Putamen (tissue), 1 donor: ENCODE results near the gene POLR1B.
A peak's percentile ranks its signal among the peaks of the same experiment; 100 is the strongest.
"Not testable (repeated sequence)": the region's sequence is repeated elsewhere in the genome, so short reads cannot be mapped to it uniquely, and the experiment has no call there.

Experiments
- DNase-seq: peaks from one replicate; pipeline ENCODE4 v3.0.0-alpha.2; 2016; ENCODE audit warnings: low spot score

The POLR1B gene

GRCh38 chr2:112540906-112541305 is 1.4 kb upstream of the POLR1B start:
- DNase-seq = no peak

DNA sequence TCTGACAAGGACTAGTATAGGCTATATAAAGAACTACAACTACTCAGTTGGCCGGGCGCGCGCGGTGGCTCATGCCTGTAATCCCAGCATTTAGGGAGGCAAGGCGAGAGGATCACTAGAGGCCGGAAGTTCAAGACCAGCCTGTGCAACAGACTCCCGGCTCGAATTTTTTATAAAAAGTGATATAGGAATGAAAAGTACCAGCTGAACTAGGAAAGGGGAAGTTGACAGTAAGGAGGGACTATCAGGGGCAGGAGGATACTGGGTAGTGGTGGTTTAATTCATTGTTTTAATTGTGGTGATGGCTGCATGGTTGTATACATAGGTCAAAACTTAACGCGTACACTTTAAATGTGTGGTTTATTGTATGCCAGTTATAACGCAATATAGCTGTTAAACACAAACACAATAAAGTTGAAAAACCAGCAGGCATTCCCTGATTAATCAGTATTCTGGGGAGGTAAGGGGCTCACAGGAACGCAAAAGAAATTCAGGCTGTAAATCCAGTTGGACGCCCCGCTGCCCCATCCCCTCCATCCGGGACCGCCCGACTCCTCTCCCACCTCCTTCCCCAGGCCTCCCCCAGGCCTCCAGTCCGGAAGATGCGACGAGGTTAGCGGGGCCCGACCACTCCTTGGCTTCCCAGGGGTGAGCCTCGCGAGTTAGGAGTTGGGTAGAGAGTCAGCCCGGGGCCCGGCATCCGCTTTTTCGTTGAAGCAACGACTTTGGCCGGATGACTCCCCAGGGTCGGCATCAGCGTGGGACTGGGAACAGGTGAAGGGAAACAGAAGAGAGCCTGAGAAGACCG is 746 bp upstream of the POLR1B start:
- peak; percentile 90 for DNase-seq

GRCh38 chr2:112542984-112543661 is 858 bp downstream of the POLR1B start:
- DNase-seq = peak; percentile 16

DNA sequence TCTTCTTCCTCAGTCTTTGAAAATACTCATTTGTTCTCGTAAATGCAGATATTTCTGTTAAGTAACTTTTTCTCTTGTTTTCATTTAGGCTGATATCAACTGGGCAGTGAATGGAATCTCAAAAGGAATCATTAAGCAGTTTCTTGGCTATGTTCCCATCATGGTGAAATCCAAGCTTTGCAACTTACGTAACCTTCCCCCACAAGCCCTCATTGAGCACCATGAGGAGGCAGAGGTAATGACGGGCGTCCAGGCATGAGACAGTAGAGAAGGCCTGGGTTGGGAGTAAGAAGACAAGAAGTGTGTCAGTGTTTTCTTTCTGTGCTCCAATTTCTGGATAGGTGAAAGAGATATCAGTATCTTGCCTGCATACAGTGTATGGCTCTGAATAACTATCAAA is 5.1 kb downstream of the POLR1B start:
- peak; percentile 47 for DNase-seq

DNA sequence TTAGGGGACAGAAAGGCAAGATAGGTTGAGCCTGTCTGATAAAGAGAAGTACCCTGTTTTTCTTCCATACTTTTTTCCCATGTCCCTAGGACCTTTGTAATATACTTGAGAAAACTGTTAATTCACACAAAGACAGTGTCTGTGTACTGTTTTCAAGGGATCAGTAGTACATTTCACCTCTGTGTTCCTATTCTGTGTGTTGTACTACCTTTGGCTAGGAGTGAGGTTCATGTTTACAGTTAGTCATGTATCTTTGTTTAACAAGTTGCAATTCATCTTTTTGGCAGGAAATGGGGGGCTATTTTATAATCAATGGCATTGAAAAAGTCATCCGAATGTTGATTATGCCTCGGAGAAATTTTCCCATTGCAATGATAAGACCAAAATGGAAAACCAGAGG is 6.7 kb downstream of the POLR1B start:
- DNase-seq = no peak

GRCh38 chr2:112566104-112566503 is 23.8 kb downstream of the POLR1B start:
- DNase-seq = no peak

DNA sequence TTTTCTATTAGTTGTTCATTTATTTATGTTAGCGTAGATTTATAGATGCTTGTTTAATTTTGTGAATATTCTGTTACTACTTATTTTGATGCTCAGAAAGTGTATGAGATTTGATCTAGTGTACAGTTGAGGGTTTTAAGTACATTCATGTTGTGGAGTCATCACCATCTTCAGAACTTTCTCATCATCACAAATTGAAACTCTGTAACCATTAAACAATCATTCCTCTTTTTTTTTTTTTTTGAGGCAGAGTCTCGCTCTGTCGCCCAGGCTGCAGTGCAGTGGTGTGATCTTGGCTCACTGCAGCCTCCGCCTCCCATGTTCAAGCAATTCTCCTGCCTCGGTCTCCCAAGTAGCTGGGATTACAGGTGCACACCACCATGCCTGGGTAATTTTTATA is 24.2 kb downstream of the POLR1B start:
- not testable (repeated sequence) for DNase-seq

DNA sequence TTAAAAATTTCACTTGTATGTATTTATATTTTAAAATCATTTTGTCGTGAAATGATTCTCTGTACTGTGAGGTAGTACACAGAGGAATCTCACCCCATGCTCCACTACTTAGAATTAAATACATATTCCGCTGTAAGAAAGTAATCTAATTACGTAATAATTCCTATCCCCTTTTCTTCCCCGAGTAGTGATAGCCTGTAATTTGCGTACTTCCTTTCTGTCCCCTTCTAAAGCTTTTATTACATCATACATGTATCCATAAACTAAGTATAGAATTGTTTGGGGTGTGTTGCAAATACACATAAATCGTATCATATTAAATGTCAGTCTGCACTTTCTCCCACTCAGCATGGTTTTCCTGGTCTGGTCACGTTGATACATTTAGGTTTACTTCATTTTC is 29.7 kb downstream of the POLR1B start:
- DNase-seq = no peak

GRCh38 chr2:112577756-112578155 is 35.5 kb downstream of the POLR1B start:
- DNase-seq = no peak

- DNase-seq = no peak
These were observed 37.0 kb downstream of the POLR1B start for GRCh38 chr2:112579241-112579640.

GRCh38 chr2:112580084-112580483 is 37.8 kb downstream of the POLR1B start:
- no peak for DNase-seq

DNA sequence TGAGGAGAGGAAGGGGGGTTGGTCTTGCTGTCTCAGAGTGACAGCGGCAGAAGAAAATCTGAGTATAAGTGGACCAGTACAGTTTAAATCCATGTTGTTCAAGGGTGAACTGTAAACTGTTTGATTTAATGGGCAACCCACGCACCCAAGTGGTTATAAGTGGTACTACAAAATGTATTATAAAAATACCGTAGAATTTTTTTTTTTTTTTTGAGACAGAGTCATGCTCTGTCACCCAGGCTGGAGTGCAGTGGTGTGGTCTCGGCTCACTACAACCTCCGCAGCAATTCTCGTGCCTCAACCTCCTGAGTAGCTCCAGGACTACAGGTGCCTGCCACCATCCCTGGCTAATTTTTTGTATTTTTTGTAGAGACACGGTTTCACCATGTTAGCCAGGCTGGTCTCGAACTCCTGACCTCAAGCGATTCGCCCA is 40.1 kb downstream of the POLR1B start:
- DNase-seq = peak; percentile 42

DNA sequence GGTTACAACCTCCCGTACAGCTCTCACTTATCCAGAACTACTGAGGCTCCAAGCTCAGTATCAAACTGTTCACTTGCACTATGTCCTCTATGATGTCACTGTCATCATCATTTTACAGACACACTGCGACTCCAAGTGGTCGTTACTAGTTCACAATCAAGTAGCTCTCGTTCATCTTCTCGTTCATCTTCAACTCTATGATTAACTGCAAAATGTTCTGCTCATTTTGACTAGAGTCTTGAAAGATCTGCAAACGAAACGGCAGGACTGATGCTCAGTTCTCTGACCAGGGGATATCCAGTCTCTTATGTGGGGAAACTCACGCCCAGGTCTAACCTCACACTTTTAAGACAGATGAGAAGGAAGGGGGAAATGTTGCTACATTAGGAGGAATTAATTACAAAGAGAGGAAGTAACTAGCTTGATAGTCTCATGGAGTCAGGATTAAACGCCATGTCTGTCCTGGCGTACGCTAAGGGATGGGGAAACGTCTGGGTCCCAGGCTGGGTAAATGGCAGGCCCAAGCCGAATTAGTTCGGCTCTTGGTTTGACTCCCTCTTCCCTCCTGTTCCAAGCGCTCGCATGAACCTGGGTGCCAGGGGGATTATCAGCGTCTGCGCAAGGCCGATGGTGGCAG is 41.4 kb downstream of the POLR1B start:
- DNase-seq = peak; percentile 34

- peak; percentile 98 for DNase-seq
These were observed 42.0 kb downstream of the POLR1B start, which contains the start of gene CHCHD5 for GRCh38 chr2:112584134-112584890. Gene CHCHD5 (plus strand): TSS chr2:112584609. CDS start chr2:112584648, 39 bp downstream.

DNA sequence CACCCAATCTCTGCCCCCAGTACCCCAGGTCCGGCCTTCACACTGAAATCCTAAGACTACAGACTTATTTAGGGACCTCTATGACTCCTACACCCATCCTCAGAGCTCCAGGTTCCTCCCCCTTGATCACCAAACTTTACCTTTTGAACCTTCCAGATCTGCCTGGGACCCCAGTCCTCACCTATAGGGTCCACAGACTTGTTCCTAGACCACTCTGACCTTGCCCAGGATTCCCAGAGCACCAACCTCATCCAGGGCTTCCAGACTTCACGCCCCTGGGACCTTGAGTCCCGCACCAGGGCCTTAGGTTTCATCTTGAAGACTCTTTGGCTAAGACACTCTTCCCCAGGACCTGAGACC is 42.6 kb downstream of the POLR1B start:
- DNase-seq = no peak

- DNase-seq = no peak
These were observed 43.1 kb downstream of the POLR1B start for GRCh38 chr2:112585400-112585799.

GRCh38 chr2:112585873-112586464 is 43.7 kb downstream of the POLR1B start:
- no peak for DNase-seq

DNA sequence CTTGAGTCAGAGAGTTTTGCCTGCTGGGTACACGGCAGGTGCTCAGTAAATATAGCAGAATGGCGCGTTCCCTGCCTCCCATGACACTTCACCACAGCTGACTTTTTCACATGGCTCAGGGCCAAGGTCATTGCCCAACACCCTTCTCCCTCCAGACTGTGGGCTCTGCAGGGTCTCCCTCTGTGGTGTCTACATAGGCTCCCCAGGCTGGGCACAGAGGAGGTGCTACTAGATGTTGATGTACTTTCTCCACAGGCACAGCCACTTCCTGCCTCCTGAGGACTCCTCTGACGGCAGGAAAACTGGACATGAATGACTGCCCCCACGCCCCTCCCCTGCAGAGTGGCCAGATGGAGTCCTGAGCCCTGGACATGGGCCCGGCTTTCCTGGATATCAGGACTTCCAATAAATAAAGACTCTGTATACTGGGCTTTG is 46.4 kb downstream of the POLR1B start:
- no peak for DNase-seq

DNA sequence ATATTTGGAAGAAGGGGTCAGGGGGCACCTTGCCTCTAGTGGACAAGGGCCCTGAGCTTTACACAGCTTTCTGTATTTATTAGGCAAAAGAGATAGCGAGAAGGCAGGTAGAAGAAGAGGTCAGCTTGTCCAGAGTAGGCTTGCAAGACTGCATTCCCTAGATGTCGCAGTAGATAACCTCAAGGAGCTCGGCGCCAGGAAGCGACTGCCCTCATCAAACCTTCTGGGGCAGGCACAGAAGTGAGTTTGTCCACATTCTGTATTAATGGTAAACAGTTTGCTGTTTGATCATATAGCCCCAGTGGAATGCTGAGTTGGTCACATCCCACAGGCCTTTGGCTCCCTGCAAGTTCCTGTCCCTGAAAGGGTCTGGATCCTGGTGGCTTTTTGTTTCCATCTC is 49.1 kb downstream of the POLR1B start:
- no peak for DNase-seq

DNA sequence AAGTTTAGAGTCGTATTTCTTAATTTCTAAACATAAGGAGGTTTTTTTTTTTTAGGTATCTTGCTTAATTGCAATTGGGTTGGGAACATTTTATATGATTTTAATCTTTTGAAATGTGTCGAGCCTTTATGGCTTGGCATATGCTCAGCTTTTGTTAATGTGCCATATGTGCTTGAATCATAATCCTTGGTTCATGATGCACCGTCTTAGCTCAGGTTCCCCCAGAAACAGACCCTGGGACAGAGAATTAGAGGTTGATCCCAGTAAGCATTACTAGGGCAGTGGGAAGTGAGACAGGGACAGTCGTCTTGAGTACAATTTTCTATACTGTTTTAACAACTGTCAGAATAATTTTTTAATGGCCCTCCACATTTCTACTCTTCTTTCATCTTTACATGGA is 51.5 kb downstream of the POLR1B start:
- DNase-seq = no peak

- DNase-seq = no peak
These were observed 55.5 kb downstream of the POLR1B start for GRCh38 chr2:112597537-112598322.
